HEK293 (cell line): ENCODE data around the gene PHC3.

Experiments
- CTCF ChIA-PET: fragments of 350-600 bp; formaldehyde crosslinking; extraction: SDS; loops from one replicate; lab custom pipeline; 2021; ENCODE audit warnings: antibody characterized with exemption; lab: Yijun Ruan, JAX
- POLR2A ChIA-PET: fragments of 300-600 bp; formaldehyde crosslinking; extraction: SDS; loops from one replicate; lab custom pipeline; 2020; ENCODE audit warnings: antibody characterized with exemption, inconsistent platforms; lab: Yijun Ruan, JAX
- H3K27ac ChIP-seq: fragments of 200-500 bp; sonication (Bioruptor generic); 2 replicates; pipeline ENCODE4 v1.5.1; 2014; ENCODE audit warnings: low read depth, low read length, control low read depth, inconsistent platforms; ENCODE audit errors: extremely low read depth
- H3K36me3 ChIP-seq, 2 experiments: fragments of 200-500 bp in 1 of 2; sonication (Bioruptor generic) in 1 of 2; 1 replicate in 1 of 2; 2 replicates in 1 of 2; pipeline ENCODE4 v1.5.1; 2014 to 2017; ENCODE audit warnings: inconsistent platforms in 2 of 2, low read length in 2 of 2; ENCODE audit not compliant: control insufficient read depth in 2 of 2, insufficient read depth in 1 of 2
- H3K4me1 ChIP-seq: fragments of 200-500 bp; sonication (Bioruptor generic); 2 replicates; pipeline ENCODE4 v1.5.1; 2014; ENCODE audit warnings: mild to moderate bottlenecking, low read length, inconsistent platforms; ENCODE audit not compliant: control insufficient read depth, insufficient read depth
- H3K4me3 ChIP-seq: 2 replicates; pipeline ENCODE4 v1.5.1; 2011; ENCODE audit warnings: low read depth, mild to moderate bottlenecking, control low read depth, low read length, moderate library complexity
- H3K9me3 ChIP-seq: fragments of 200-500 bp; sonication (Bioruptor generic); 2 replicates; pipeline ENCODE4 v1.5.1; 2014; ENCODE audit warnings: low read depth, low read length, inconsistent platforms; ENCODE audit not compliant: control insufficient read depth, insufficient read depth
- EGR2 ChIP-seq: fragments of 450-650 bp; formaldehyde crosslinking; IDR thresholded peaks from 2 replicates; pipeline ENCODE4 v1.5.1; 2016; ENCODE audit warnings: low read depth, missing biosample characterization, missing genetic modification characterization
- OVOL3 ChIP-seq: fragments of 450-650 bp; formaldehyde crosslinking; IDR thresholded peaks from 2 replicates; pipeline ENCODE4 v1.5.1; 2016; ENCODE audit warnings: missing biosample characterization, missing genetic modification characterization
- SP2 ChIP-seq: fragments of 450-650 bp; formaldehyde crosslinking; IDR thresholded peaks from 2 replicates; pipeline ENCODE4 v1.5.1; 2016; ENCODE audit warnings: missing biosample characterization, missing genetic modification characterization
- SP7 ChIP-seq: fragments of 450-650 bp; formaldehyde crosslinking; IDR thresholded peaks from 2 replicates; pipeline ENCODE4 v1.5.1; 2016; ENCODE audit warnings: missing biosample characterization, missing genetic modification characterization
- ZEB2 ChIP-seq: fragments of 450-650 bp; formaldehyde crosslinking; IDR thresholded peaks from 2 replicates; pipeline ENCODE4 v1.5.1; 2016; ENCODE audit warnings: missing biosample characterization, missing genetic modification characterization
- ZFP41 ChIP-seq: fragments of 450-650 bp; formaldehyde crosslinking; IDR thresholded peaks from 2 replicates; pipeline ENCODE4 v1.5.1; 2016; ENCODE audit warnings: missing biosample characterization, missing genetic modification characterization, borderline replicate concordance
- ZNF175 ChIP-seq: fragments of 450-650 bp; formaldehyde crosslinking; IDR thresholded peaks from 2 replicates; pipeline ENCODE4 v1.5.1; 2016; ENCODE audit warnings: missing biosample characterization, missing genetic modification characterization
- ZNF202 ChIP-seq: fragments of 450-650 bp; formaldehyde crosslinking; IDR thresholded peaks from 2 replicates; pipeline ENCODE4 v1.5.1; 2016; ENCODE audit warnings: missing biosample characterization, missing genetic modification characterization, borderline replicate concordance
- ZNF223 ChIP-seq: fragments of 450-650 bp; formaldehyde crosslinking; IDR thresholded peaks from 2 replicates; pipeline ENCODE4 v1.5.1; 2016; ENCODE audit warnings: missing biosample characterization, missing genetic modification characterization
- ZNF311 ChIP-seq: fragments of 450-650 bp; formaldehyde crosslinking; IDR thresholded peaks from 2 replicates; pipeline ENCODE4 v1.5.1; 2017; ENCODE audit warnings: missing biosample characterization, missing genetic modification characterization, borderline replicate concordance
- ZNF514 ChIP-seq: fragments of 450-650 bp; formaldehyde crosslinking; IDR thresholded peaks from 2 replicates; pipeline ENCODE4 v1.5.1; 2016; ENCODE audit warnings: missing biosample characterization, missing genetic modification characterization
- ZNF530 ChIP-seq: fragments of 450-650 bp; formaldehyde crosslinking; IDR thresholded peaks from 2 replicates; pipeline ENCODE4 v1.5.1; 2016; ENCODE audit warnings: low read depth, missing biosample characterization, missing genetic modification characterization
- ZNF549 ChIP-seq: fragments of 450-650 bp; IDR thresholded peaks from 2 replicates; pipeline ENCODE4 v1.5.1; 2018; ENCODE audit warnings: missing biosample characterization, missing genetic modification characterization, mild to moderate bottlenecking, inconsistent platforms, moderate library complexity
- ZNF555 ChIP-seq: fragments of 450-650 bp; formaldehyde crosslinking; conservative IDR thresholded peaks from 2 replicates; pipeline ENCODE4 v1.5.1; 2017; ENCODE audit warnings: missing biosample characterization, mild to moderate bottlenecking, missing genetic modification characterization, inconsistent platforms
- ZNF571 ChIP-seq: fragments of 450-650 bp; formaldehyde crosslinking; IDR thresholded peaks from 2 replicates; pipeline ENCODE4 v1.5.0; 2017; ENCODE audit warnings: missing biosample characterization, missing genetic modification characterization
- ZNF600 ChIP-seq: fragments of 450-650 bp; formaldehyde crosslinking; IDR thresholded peaks from 2 replicates; pipeline ENCODE4 v1.5.1; 2016; ENCODE audit warnings: missing biosample characterization, missing genetic modification characterization
- ZNF621 ChIP-seq: fragments of 450-650 bp; formaldehyde crosslinking; IDR thresholded peaks from 2 replicates; pipeline ENCODE4 v1.5.1; 2017; ENCODE audit warnings: missing biosample characterization, missing genetic modification characterization
- ZNF654 ChIP-seq: fragments of 450-650 bp; formaldehyde crosslinking; IDR thresholded peaks from 2 replicates; pipeline ENCODE4 v1.5.1; 2016; ENCODE audit warnings: low read depth, missing biosample characterization, missing genetic modification characterization
- TF ChIP-seq, protein P1 (sequence below): fragments of 450-650 bp; formaldehyde crosslinking; optimal IDR thresholded peaks from 2 replicates; pipeline ENCODE3; 2016; ENCODE audit warnings: missing biosample characterization, mild to moderate bottlenecking, missing genetic modification characterization
- TF ChIP-seq, protein P2 (sequence below): fragments of 450-650 bp; formaldehyde crosslinking; IDR thresholded peaks from 2 replicates; pipeline ENCODE4 v1.5.1; 2016; ENCODE audit warnings: missing biosample characterization, missing genetic modification characterization
- TF ChIP-seq, protein P3 (sequence below): fragments of 450-650 bp; formaldehyde crosslinking; IDR thresholded peaks from 2 replicates; pipeline ENCODE4 v1.5.1; 2016; ENCODE audit warnings: missing biosample characterization, missing genetic modification characterization
- TF ChIP-seq, protein P4 (sequence below): fragments of 450-650 bp; formaldehyde crosslinking; IDR thresholded peaks from 2 replicates; pipeline ENCODE4 v1.5.1; 2017; ENCODE audit warnings: missing biosample characterization, mild to moderate bottlenecking, missing genetic modification characterization, moderate library complexity
- TF ChIP-seq, protein P5 (sequence below): fragments of 450-650 bp; IDR thresholded peaks from 2 replicates; pipeline ENCODE4 v1.5.1; 2018; ENCODE audit warnings: missing biosample characterization, mild to moderate bottlenecking, missing genetic modification characterization
- TF ChIP-seq, protein P6 (sequence below): fragments of 450-650 bp; formaldehyde crosslinking; IDR thresholded peaks from 2 replicates; pipeline ENCODE4 v1.5.1; 2016; ENCODE audit warnings: missing biosample characterization, missing genetic modification characterization, borderline replicate concordance
- TF ChIP-seq, protein P7 (sequence below): fragments of 450-650 bp; formaldehyde crosslinking; IDR thresholded peaks from 2 replicates; pipeline ENCODE4 v1.5.1; 2016; ENCODE audit warnings: missing biosample characterization, missing genetic modification characterization

PHC3 gene

DNA sequence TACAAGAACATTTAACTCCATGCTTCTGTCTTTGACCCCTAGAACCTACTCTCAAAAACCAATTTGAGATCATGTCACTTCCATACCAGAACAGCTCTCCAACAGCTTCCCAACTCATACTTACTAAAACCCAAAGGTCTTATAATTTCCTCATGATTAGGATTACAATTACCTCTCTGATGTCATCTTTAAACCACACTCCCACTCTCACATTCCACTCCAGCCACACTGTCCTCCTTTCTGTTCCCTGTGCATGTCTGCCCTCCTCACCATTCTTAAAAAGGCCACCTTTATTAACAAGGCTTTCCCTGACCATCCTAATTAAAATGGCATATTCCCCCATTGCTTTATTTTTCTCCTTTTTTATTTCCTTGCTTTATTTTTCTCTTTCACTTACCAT lies 18.9 kb downstream of the PHC3 start (continued):
- TF ChIP-seq ZNF600 (tag by site-specific recombination) (peak; percentile 58), ZNF223 (tag by site-specific recombination) (no peak), ZNF530 (no peak), ZNF175 (tag by site-specific recombination) (no peak), ZNF311 (tag by site-specific recombination) (no peak), ZNF514 (no peak), EGR2 (tag by site-specific recombination) (0 out of 2 replicates have a peak, but pooled peaks have one; percentile 12)
- TF ChIP-seq, protein P1, sequence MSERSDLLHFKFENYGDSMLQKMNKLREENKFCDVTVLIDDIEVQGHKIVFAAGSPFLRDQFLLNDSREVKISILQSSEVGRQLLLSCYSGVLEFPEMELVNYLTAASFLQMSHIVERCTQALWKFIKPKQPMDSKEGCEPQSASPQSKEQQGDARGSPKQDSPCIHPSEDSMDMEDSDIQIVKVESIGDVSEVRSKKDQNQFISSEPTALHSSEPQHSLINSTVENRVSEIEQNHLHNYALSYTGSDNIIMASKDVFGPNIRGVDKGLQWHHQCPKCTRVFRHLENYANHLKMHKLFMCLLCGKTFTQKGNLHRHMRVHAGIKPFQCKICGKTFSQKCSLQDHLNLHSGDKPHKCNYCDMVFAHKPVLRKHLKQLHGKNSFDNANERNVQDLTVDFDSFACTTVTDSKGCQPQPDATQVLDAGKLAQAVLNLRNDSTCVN (tag by site-specific recombination) = no peak
- TF ChIP-seq, protein P2, sequence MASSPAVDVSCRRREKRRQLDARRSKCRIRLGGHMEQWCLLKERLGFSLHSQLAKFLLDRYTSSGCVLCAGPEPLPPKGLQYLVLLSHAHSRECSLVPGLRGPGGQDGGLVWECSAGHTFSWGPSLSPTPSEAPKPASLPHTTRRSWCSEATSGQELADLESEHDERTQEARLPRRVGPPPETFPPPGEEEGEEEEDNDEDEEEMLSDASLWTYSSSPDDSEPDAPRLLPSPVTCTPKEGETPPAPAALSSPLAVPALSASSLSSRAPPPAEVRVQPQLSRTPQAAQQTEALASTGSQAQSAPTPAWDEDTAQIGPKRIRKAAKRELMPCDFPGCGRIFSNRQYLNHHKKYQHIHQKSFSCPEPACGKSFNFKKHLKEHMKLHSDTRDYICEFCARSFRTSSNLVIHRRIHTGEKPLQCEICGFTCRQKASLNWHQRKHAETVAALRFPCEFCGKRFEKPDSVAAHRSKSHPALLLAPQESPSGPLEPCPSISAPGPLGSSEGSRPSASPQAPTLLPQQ (tag by site-specific recombination) = no peak
- TF ChIP-seq, protein P3, sequence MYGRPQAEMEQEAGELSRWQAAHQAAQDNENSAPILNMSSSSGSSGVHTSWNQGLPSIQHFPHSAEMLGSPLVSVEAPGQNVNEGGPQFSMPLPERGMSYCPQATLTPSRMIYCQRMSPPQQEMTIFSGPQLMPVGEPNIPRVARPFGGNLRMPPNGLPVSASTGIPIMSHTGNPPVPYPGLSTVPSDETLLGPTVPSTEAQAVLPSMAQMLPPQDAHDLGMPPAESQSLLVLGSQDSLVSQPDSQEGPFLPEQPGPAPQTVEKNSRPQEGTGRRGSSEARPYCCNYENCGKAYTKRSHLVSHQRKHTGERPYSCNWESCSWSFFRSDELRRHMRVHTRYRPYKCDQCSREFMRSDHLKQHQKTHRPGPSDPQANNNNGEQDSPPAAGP (tag by site-specific recombination) = no peak

DNA sequence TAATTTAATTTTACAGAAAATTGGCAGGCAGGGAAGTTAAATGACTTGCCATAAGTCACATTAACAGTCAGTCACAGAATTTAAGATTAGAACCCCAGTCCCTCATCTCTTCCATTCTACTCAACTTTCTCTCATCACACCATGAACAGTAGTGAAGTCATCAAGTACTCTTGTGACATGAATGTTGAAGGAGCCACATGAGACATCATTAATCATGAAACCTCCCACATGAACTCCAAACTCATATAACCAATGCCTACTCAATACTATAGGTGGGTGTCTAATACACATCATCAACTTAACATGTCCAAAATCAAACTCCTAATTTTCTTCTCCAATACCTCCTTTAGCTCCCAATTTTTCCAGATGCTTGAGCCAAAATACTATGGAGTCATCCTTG lies 19.5 kb downstream of the PHC3 start:
- TF ChIP-seq SP7 = no peak
- 0 out of 2 replicates have a peak, but pooled peaks have one; percentile 11 for TF ChIP-seq EGR2 (tag by site-specific recombination)
- no peaks in the 10 kb centered on the region for H3K9me3 ChIP-seq
- no peak overlapping the region for H3K27ac ChIP-seq
- H3K36me3 ChIP-seq = peaks cover 21 to 62% of the 10 kb centered on the region in 2 experiments
- ChIA-PET POLR2A (no interaction called here), CTCF (no interaction called here)
- H3K4me1 ChIP-seq = no peaks in the 10 kb centered on the region
- no peak overlapping the region for H3K4me3 ChIP-seq

DNA sequence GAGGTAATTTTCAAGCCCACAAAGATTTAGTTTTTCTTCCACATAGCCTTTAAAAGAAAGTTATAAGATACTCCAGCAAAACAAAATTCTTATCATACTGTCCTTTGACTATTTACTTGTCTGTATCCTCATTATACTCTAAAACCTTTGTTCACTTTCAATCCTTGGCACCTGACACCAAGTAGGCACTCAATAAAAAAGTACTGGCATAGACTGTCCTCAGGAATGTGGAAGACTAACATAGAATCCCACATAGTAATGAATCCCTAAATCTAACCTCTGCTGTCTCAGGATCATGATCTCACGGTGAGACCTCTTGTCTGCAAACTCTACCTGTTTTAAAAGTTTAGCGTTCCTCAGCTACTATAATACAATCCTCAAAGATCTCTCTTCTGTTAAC lies 21.6 kb downstream of the PHC3 start:
- H3K4me3 ChIP-seq = no peak overlapping the region
- H3K9me3 ChIP-seq = no peaks in the 10 kb centered on the region
- H3K36me3 ChIP-seq = peaks cover 13 to 54% of the 10 kb centered on the region in 2 experiments
- ChIA-PET CTCF (no interaction called here), POLR2A (no interaction called here)
- no peaks in the 10 kb centered on the region for H3K4me1 ChIP-seq
- no peak overlapping the region for H3K27ac ChIP-seq
- no peak for TF ChIP-seq ZFP41
- TF ChIP-seq ZNF571 = no peak
- TF ChIP-seq ZNF549 (tag by site-specific recombination) = no peak
- TF ChIP-seq ZNF621 (tag by site-specific recombination) = no peak
- TF ChIP-seq, protein P4, sequence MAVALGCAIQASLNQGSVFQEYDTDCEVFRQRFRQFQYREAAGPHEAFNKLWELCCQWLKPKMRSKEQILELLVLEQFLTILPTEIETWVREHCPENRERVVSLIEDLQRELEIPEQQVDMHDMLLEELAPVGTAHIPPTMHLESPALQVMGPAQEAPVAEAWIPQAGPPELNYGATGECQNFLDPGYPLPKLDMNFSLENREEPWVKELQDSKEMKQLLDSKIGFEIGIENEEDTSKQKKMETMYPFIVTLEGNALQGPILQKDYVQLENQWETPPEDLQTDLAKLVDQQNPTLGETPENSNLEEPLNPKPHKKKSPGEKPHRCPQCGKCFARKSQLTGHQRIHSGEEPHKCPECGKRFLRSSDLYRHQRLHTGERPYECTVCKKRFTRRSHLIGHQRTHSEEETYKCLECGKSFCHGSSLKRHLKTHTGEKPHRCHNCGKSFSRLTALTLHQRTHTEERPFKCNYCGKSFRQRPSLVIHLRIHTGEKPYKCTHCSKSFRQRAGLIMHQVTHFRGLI (tag by site-specific recombination) = no peak
- TF ChIP-seq, protein P5, sequence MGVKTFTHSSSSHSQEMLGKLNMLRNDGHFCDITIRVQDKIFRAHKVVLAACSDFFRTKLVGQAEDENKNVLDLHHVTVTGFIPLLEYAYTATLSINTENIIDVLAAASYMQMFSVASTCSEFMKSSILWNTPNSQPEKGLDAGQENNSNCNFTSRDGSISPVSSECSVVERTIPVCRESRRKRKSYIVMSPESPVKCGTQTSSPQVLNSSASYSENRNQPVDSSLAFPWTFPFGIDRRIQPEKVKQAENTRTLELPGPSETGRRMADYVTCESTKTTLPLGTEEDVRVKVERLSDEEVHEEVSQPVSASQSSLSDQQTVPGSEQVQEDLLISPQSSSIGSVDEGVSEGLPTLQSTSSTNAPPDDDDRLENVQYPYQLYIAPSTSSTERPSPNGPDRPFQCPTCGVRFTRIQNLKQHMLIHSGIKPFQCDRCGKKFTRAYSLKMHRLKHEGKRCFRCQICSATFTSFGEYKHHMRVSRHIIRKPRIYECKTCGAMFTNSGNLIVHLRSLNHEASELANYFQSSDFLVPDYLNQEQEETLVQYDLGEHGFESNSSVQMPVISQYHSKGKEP = no peak
- TF ChIP-seq, protein P6, sequence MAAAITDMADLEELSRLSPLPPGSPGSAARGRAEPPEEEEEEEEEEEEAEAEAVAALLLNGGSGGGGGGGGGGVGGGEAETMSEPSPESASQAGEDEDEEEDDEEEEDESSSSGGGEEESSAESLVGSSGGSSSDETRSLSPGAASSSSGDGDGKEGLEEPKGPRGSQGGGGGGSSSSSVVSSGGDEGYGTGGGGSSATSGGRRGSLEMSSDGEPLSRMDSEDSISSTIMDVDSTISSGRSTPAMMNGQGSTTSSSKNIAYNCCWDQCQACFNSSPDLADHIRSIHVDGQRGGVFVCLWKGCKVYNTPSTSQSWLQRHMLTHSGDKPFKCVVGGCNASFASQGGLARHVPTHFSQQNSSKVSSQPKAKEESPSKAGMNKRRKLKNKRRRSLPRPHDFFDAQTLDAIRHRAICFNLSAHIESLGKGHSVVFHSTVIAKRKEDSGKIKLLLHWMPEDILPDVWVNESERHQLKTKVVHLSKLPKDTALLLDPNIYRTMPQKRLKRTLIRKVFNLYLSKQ = no peak
- no peak for TF ChIP-seq OVOL3 (tag by site-specific recombination)
- no peak for TF ChIP-seq ZNF555 (tag by site-specific recombination)
- no peak for TF ChIP-seq ZNF654 (tag by site-specific recombination)
- TF ChIP-seq ZNF202 = no peak
- TF ChIP-seq ZEB2 (tag by site-specific recombination) = no peak
- TF ChIP-seq, protein P7, sequence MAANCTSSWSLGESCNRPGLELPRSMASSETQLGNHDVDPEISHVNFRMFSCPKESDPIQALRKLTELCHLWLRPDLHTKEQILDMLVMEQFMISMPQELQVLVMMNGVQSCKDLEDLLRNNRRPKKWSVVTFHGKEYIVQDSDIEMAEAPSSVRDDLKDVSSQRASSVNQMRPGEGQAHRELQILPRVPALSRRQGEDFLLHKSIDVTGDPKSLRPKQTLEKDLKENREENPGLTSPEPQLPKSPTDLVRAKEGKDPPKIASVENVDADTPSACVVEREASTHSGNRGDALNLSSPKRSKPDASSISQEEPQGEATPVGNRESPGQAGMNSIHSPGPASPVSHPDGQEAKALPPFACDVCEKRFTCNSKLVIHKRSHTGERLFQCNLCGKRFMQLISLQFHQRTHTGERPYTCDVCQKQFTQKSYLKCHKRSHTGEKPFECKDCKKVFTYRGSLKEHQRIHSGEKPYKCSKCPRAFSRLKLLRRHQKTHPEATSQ = no peak
- TF ChIP-seq SP2 (tag by site-specific recombination) = no peak
